OCI-LY1 (cell line): ENCODE results near the gene OSBPL3.

ENCODE experiments used
- EZH2 ChIP-seq: fragments of 200-600 bp; sonication (generic), shearing (Covaris generic); IDR thresholded peaks from 2 replicates; pipeline ENCODE4 v1.8.0; 2017; ENCODE audit warnings: borderline replicate concordance, mixed run types, mild to moderate bottlenecking, antibody characterized with exemption, low read length, moderate library complexity, mixed read lengths
- TF ChIP-seq, protein P1 (sequence below): fragments of 200-600 bp; sonication (generic), shearing (Covaris generic); IDR thresholded peaks from 2 replicates; pipeline ENCODE4 v1.5.1; 2017; ENCODE audit warnings: mild to moderate bottlenecking, antibody characterized with exemption, low read length, moderate library complexity, mixed read lengths

DNA sequence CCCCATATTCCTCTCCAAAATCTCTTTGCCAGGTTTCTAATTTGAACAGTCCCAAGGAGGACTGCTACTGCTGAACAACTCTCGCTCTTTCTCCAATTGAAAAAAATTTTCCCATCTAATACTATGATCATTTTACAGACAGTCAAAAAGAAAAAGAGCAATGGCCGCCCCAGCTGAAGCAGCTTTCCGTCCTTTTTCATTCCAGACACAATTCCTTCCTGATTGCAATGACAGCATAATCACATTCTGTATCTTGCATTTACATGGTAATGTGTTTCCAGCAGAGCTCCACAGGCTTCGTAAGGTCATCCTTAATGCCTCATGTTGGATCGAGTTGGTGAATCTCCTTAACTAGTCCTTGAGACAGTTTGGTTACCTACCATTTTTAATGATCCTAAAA, 177.7 kb downstream of the OSBPL3 start:
- TF ChIP-seq, protein P1, sequence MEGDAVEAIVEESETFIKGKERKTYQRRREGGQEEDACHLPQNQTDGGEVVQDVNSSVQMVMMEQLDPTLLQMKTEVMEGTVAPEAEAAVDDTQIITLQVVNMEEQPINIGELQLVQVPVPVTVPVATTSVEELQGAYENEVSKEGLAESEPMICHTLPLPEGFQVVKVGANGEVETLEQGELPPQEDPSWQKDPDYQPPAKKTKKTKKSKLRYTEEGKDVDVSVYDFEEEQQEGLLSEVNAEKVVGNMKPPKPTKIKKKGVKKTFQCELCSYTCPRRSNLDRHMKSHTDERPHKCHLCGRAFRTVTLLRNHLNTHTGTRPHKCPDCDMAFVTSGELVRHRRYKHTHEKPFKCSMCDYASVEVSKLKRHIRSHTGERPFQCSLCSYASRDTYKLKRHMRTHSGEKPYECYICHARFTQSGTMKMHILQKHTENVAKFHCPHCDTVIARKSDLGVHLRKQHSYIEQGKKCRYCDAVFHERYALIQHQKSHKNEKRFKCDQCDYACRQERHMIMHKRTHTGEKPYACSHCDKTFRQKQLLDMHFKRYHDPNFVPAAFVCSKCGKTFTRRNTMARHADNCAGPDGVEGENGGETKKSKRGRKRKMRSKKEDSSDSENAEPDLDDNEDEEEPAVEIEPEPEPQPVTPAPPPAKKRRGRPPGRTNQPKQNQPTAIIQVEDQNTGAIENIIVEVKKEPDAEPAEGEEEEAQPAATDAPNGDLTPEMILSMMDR, result no peak
- no peak for TF ChIP-seq EZH2
